Measurements from ENCODE around the gene MORC2. TPM values are rescaled to one million over a fixed set of nuclear protein-coding genes. Genes with fewer than 3 reads are reported as not detected.
A peak's percentile ranks its signal among the peaks of the same experiment; 100 is the strongest.

Gene MORC2
- 12.6 and 15.8 TPM in 2 replicates for total RNA-seq

GRCh38 chr22:30968015-30968923 lies at the start of gene MORC2:
TSS of gene MORC2 (minus strand) at chr22:30968774. CDS start at chr22:30967889, 885 bp downstream.
- peak; percentile 48 to 78 for DNase-seq (ENCODE audit: low read depth in 2 of 2)

DNA sequence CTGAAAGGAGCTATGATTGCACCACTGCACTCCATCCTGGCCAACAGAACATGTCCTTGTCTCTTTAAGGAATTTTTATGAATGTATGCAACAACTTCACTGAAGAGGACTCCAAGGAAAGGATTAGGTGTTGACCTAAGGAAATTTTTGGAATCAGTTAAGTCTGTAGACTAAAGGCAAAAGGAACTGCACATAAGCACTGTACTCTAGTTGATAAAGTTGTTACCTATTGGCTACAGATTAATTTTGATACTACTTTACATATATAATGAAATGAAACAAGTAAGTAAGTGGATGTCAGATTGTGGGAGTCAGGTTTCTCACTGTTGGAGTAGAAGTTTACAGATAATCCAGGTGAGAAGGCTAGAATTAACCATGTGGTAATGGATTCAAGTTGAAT lies 37.0 kb upstream of the MORC2 start:
- no peak for DNase-seq (ENCODE audit: low read depth in 2 of 2)

DNA sequence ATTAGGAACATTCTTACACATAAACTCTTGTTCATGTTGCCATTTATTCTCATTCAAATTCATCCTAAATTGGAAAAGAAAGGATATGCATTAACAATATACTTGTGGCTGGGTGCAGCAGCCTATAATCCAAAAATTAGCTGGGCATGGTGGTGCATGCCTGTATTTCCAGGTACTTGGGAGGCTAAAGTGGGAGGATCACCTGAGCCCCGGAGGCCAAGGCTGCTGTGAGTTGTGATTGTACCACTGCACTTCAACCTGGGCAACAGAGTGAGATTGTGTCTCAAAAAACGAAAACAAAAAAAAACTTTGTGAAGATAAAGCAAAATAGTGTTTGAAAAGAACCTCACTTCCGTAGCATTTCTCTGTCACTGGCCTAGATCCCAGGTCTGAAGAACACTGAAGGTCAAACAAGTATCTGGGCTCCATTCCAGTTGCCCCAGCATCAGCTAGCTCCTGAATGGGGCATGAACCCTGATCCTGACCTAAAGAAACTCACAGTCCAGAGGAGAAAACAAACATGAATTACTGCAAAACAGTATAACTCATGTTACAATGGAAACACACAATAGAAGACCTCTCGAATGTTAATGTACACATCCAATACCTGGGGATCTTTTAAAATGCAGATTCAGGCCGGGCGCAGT lies 32.7 kb upstream of the MORC2 start:
- no peak for DNase-seq (ENCODE audit: low read depth in 2 of 2)

GRCh38 chr22:30998329-30998728 lies 29.8 kb upstream of the MORC2 start:
- DNase-seq (ENCODE audit: low read depth in 2 of 2): no peak

- DNase-seq (ENCODE audit: low read depth in 2 of 2): no peak
These were observed 27.9 kb upstream of the MORC2 start for GRCh38 chr22:30996462-30996861.

GRCh38 chr22:30994960-30995359 lies 26.4 kb upstream of the MORC2 start:
- DNase-seq (ENCODE audit: low read depth in 2 of 2): no peak

DNA sequence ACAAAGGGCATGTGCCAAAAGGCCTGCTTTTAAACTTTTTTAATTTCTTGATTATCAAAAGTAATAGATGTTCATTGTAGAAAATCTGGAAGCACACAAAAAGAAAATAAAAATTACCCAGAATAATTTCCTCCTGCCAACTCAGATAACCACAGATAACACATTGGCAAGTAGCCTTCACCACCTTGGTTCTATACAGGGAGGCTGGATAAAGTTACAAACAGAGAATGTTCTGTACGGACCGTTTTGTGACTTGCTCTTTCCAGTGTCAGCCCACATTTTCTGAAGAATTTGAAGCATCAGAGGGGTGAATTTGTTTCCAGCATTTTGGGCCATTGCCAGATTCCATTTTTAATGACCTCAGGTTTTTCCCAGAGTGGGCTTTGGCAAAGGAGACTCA lies 24.0 kb upstream of the MORC2 start:
- DNase-seq (ENCODE audit: low read depth in 2 of 2): no peak

DNA sequence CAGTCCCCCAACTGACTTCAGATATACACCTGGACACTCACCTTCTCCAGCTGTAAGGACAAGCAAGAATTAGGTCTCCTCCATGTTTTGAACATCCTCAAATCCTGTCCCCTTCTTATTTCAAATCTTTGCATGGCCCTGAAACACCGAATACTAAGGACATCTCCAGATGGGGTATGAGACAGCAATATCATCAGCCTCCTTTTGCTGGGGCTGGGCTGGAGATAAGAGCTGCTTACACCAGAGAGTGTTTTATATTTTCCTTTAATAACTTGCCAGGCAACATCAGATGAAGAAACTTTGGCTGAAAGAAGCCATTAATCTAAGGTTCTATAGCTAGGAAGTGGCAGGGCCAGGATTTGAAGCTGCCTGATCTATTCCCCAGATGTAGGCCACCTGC lies 22.1 kb upstream of the MORC2 start:
- DNase-seq (ENCODE audit: low read depth in 2 of 2): no peak

DNA sequence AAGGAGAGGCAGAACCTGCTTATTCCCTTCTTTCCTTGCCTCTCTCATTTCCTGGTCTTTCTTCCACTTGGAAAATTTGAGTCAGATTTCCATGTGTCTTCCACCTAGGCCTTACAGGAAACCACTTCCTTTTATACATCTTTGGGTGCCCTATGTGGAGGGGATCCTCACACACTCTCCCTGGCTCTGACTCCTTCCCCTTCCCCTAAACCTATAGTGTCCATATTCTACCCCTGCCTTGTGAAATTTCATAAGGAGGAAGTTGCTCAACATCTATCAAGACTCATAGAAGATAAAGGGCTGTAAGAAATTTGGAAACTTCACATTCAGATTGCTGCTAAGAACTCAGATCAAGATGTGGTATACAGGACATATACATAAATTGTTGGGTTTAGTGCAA lies 20.9 kb upstream of the MORC2 start:
- DNase-seq (ENCODE audit: low read depth in 2 of 2): no peak

DNA sequence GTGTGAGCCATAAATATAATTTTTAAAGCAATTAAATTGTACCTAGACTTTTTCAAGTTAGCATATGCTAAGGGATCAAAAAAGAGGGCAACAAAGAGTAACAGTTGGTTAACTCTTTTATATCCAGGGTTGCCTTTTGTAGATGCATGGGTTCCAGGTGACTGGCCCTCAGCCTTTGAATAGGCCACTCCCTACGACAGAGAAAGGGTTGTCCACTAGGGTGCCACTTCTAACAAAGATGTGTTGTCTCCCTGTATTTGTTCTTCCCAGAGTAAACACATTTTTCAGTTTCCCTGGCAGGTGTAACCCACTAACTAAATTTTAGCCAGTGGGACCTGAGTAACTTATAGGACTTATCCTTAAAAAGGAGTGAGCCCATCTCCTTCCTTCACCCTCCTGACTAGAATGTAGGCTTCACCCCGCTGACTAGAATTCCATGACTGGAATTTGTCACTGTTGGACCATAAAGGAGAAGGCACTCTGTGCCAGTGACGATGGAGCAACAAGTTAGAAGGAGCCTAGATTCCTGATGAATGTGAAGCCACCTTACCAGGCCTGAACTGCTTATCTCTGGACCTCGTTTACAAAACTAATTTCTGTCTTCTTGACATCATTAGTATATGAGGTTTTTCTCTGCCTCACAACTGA lies 17.1 kb upstream of the MORC2 start:
- DNase-seq (ENCODE audit: low read depth in 2 of 2): no peak

DNA sequence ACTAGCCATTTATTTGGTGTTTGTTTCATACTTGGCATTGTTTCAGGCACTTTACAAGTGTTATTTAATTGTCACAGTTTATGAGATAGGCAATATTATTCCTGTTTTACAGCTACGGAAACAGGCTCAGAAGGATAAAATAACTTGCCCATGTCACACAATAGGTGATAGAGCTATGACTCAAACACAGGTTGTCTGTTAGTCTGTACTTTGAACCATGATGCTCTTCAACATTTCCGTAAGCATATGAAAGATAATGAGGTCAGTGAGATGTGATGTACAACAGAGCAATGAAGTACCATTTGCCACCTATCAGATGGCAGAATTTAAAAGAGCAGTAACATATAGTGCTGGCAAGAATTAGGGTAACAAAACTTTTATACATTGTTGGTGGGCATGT lies 15.7 kb upstream of the MORC2 start:
- DNase-seq (ENCODE audit: low read depth in 2 of 2): peak; percentile 62 to 81

GRCh38 chr22:30982512-30982911 lies 13.9 kb upstream of the MORC2 start:
- no peak for DNase-seq (ENCODE audit: low read depth in 2 of 2)

GRCh38 chr22:30979932-30980331 lies 11.4 kb upstream of the MORC2 start:
- no peak for DNase-seq (ENCODE audit: low read depth in 2 of 2)

DNA sequence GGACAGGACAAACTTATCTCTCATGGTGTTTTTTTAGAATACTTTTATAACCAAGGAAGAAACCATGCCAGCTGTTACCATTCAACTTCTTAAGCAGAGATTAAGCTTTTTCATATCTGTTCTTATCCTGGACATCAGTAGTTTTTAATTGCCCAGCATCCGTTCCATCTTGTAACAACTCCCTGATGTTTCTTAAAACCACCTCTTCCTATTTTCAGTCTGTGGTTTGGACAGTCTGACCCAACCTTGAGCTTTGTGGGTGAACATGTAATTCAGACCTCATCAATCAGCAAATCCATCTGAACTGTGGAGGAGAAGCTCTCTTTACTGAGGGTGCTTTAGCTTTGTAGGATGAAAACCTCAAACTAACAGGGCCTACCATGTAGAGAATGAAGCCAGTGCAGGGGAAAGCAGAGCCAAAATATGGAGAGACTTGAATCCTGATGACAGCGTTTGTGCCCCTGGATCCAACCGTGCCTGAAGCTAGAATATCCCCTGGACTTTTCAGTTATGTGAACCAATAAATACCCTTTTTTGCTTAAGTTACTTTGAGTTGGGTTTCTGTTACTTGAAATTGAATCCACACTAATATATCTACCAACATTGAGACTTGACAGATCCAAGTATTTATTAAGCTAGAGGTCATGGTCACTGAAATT lies 9.9 kb upstream of the MORC2 start:
- no peak for DNase-seq (ENCODE audit: low read depth in 2 of 2)

- no peak for DNase-seq (ENCODE audit: low read depth in 2 of 2)
These were observed 1.8 kb upstream of the MORC2 start for GRCh38 chr22:30970356-30970746.

DNA sequence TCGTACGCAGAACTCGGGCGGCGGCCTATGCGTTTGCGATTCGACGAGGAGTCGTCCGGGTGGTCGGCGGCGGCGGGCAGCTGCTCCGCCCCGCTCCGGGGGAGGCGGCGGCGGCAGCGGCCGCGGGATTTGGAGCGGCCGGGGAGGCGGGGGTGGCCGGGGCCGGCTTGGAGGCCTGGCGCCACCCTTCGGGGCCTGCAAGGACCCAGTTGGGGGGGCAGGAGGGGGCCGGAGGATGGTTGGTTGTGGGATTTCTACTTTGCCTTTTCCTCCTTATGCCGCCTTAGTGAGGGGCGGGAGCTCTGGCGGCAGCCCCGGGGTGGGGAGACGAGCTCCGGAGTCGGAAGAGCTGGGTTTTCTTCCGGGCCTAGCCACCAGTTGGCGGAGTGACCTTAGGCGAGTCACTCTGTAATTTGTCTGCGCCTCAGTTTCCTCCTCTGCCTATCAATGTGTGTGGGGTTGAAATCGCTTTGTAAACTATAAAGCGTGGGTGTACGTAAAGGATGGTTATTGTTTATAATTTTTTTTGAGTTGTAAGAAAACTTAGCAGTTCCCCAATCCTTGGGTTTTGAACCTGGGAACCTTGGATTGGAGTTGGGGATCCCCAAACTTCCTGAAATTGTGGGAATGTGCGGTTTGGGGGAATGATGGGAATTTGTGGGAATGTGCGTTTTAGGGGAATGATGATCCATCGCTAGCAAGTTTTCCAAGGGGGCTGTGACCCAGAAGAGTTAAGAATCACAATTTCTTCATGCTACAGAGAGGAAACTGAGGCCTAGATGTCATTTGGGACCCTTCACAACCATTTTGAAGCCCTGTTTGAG lies 1.2 kb upstream of the MORC2 start:
- DNase-seq (ENCODE audit: low read depth in 2 of 2): peak; percentile 22 to 66

DNA sequence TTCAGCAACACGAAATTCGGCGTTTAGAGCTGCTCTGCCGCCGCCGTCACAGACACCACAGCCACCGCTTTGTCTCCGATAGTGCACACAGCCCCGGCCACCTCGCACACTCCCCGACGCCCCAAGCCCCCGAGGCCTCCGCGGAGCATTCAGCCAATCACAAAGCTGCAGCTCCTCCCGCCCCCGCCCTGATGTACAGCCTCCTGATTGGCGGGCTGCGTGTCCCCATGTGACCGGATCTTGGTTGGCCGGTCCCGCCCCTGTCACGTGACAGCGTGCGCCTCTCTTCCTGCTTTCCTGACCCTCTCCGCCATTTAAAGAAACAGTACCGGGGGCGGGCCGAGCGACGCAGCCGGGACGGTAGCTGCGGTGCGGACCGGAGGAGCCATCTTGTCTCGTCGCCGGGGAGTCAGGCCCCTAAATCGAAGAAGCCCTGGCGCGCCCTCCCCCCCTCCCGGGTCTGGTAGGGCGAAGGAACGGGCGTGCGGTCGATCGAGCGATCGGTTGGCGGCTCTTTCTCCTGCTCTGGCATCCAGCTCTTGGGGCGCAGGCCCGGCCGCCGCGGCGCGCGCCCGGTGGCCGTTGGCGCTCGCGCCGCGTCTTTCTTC lies 454 bp upstream of the MORC2 start, which contains the start of gene TUG1:
TUG1 (plus strand) TSS at position 342 of the 608 bp plus-strand sequence.
- peak; percentile 96 to 100 for DNase-seq (ENCODE audit: low read depth in 2 of 2)

DNA sequence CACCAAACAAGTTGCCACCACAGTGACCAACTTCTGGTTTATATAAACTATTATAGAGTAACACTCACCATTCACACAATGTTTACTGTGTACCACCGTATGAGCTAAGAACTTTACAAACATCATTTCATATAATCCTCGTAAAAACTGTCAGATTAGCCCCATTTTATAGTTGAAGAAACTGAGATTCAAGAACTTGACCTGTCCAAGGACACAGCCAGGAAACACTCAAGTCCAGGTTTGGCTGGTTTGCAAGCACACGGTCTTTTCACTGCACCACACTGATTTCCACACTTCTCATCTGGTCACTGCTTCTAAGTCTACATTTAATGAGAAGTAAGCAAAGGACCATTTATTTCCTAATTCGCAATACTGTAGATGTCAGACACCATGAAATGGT lies 3.7 kb downstream of the MORC2 start:
- DNase-seq (ENCODE audit: low read depth in 2 of 2): no peak

DNA sequence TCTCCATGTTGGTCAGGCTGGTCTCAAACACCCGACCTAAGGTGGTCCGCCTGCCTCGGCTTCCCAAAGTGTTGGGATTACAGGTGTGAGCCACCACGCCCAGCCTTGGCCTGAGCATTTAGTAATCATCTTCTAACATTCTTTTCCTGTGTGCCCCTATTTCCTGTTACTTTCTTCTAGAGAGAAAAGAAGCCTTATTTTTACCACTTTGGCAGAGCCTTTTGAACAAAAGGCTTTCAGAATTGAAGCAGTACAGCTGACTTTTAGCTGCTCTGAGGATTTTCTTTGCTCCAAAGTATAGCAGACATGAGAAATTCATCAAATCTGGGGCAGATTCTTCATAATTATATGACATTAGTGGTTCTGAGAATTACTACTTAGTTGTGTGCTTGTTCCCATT lies 13.4 kb downstream of the MORC2 start:
- no peak for DNase-seq (ENCODE audit: low read depth in 2 of 2)

GRCh38 chr22:30953206-30953605 lies 15.4 kb downstream of the MORC2 start:
- no peak for DNase-seq (ENCODE audit: low read depth in 2 of 2)
